Ovary (tissue), 3 donors: ENCODE results near the gene FNDC11.

Experiments
- POLR2A ChIP-seq: fragments of 450-650 bp; IDR thresholded peaks from one replicate; pipeline ENCODE4 v1.6.1; 2017; ENCODE audit warnings: antibody characterized with exemption, mild to moderate bottlenecking, moderate library complexity
- TF ChIP-seq, protein P1 (sequence below), 3 donors: fragments of 450-650 bp in 2 of 3; fragments of 200-600 bp in 1 of 3; IDR thresholded peaks; one replicate each; pipeline versions ENCODE4 v1.5.1 to v1.8.0; 2016 to 2022; ENCODE audit warnings: antibody characterized with exemption in 3 of 3, mild to moderate bottlenecking in 1 of 3
- donor health status: DM: no; HTN: no; CAD: no.

DNA sequence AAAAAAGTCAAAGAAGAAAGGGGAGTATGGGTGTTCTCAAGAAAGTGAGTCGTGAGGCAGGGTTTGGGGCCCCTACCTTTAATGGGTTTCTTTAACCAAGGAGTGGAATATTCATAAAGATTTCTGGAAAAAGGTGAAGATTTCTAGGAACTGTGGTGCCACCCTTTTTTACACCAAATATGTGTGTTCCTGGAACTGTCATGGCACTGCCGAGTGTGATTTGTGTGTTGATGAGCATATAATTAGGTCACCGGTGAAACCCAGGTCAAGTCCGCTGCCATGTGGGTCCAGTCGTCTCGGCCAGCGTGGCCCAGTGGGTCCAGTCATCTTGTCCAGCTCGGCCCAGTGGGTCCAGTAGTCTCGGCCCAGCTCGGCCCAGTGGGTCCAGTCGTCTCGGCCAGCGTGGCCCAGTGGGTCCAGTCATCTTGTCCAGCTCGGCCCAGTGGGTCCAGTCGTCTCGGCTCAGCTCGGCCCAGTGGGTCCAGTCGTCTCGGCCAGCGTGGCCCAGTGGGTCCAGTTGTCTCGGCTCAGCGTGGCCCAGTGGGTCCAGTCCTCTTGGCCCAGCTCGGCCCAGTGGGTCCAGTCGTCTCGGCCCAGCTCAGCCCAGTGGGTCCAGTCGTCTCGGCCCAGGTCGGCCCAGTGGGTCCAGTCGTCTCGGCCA is 46.7 kb upstream of the FNDC11 start:
- no peak for TF ChIP-seq POLR2A
- TF ChIP-seq, protein P1, sequence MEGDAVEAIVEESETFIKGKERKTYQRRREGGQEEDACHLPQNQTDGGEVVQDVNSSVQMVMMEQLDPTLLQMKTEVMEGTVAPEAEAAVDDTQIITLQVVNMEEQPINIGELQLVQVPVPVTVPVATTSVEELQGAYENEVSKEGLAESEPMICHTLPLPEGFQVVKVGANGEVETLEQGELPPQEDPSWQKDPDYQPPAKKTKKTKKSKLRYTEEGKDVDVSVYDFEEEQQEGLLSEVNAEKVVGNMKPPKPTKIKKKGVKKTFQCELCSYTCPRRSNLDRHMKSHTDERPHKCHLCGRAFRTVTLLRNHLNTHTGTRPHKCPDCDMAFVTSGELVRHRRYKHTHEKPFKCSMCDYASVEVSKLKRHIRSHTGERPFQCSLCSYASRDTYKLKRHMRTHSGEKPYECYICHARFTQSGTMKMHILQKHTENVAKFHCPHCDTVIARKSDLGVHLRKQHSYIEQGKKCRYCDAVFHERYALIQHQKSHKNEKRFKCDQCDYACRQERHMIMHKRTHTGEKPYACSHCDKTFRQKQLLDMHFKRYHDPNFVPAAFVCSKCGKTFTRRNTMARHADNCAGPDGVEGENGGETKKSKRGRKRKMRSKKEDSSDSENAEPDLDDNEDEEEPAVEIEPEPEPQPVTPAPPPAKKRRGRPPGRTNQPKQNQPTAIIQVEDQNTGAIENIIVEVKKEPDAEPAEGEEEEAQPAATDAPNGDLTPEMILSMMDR (IDR thresholded peaks at IDR 0.05): no peak
